Measurements from ENCODE around the gene SPAAR. TPM values are rescaled to one million over a fixed set of nuclear protein-coding genes. Genes with fewer than 3 reads are reported as not detected.

The SPAAR gene
- total RNA-seq, 1 experiment from 2014 or later, result not detected

DNA sequence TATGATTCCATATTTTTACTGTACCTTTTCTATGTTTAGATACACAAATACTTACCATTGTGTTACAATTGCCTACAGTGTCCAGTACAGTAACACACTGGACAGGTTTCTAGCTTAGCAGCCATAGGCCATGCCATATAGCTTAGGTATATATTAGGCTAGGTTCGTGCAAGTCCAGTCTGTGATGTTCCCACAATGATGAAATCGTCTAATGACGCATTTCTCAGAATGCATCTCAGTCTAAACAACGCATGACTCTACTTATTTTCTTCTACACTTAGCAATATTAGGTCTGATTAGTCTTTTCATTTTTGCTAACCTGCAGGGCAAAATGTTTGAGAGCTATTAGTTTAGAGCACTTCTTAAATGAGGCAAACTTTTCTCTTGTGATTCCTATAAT, 26.0 kb downstream of the SPAAR start:
- WGBS (ENCODE audit: extremely low coverage, insufficient read length, low lambda C conversion rate), result no CpG with 5 or more reads among the region's 4 CpGs

More for the DNA sequence above, 26.0 kb downstream of the SPAAR start:
- Histone ChIP-seq H4K8ac (replicated peaks; ENCODE audit: insufficient read length, low read depth, low read length) (no peak overlapping the region), H2AFZ (ENCODE audit: low read length) (no peak overlapping the region), H3T11ph (ENCODE audit: low read length) (no peak overlapping the region), H4K5ac (ENCODE audit: insufficient read length, low read depth, low read length) (no peak overlapping the region), H3K79me1 (ENCODE audit: insufficient read depth, low read depth, low read length, poor library complexity, severe bottlenecking) (no peaks in the 10 kb centered on the region), H3K9me3 (ENCODE audit: control insufficient read depth, low read depth, low read length) (no peaks in the 10 kb centered on the region), H3K14ac (ENCODE audit: insufficient read depth, low read length) (no peak overlapping the region), H3K4me2 (ENCODE audit: insufficient read depth, insufficient read length, low read length) (no peak overlapping the region), H3K4me1 (ENCODE audit: insufficient read depth, low read length) (no peaks in the 10 kb centered on the region), H3K4ac (ENCODE audit: low read depth, low read length) (no peak overlapping the region), H4K91ac (ENCODE audit: insufficient read length, low read depth, low read length) (no peak overlapping the region), H2BK120ac (ENCODE audit: low read depth, low read length, poor library complexity, severe bottlenecking) (no peak overlapping the region), H3K27me3 (ENCODE audit: insufficient read depth, low read length) (no peaks in the 10 kb centered on the region), H3K23ac (ENCODE audit: insufficient read length, low read depth, low read length) (no peak overlapping the region), H4K20me1 (ENCODE audit: control insufficient read depth, insufficient read depth, insufficient read length) (no peaks in the 10 kb centered on the region), H3K27ac (ENCODE audit: insufficient read length, low read depth, low read length) (no peak overlapping the region), H2BK20ac (ENCODE audit: low read depth, low read length, poor library complexity, severe bottlenecking) (no peak overlapping the region), H3K56ac (ENCODE audit: insufficient read length, low read depth, low read length) (no peak overlapping the region), H3K23me2 (ENCODE audit: insufficient read length, low read depth, low read length, poor library complexity, severe bottlenecking) (no peaks in the 10 kb centered on the region), H2BK15ac (ENCODE audit: low read depth, low read length) (no peak overlapping the region), H3K9ac (ENCODE audit: extremely low read depth, insufficient read length, low read length) (no peak overlapping the region), H3K79me2 (ENCODE audit: insufficient read depth, low read length) (no peaks in the 10 kb centered on the region), H2BK12ac (ENCODE audit: insufficient read length, low read depth, low read length) (no peak overlapping the region), H2AK5ac (ENCODE audit: insufficient read length, low read length) (no peak overlapping the region), H2BK5ac (ENCODE audit: insufficient read length, low read length) (no peak overlapping the region), H3K18ac (ENCODE audit: insufficient read length, low read depth, low read length) (no peak overlapping the region)
- 0 out of 5 replicates have a peak, but pooled peaks cover 0 to 3% of the 10 kb centered on the region in 2 experiments for H3K9me3 Mint-ChIP-seq
- no peaks in the 10 kb centered on the region for H3K36me3 Mint-ChIP-seq (ENCODE audit: insufficient read depth in 1 of 3, low read depth in 3 of 3)
- TF ChIP-seq, protein P1, sequence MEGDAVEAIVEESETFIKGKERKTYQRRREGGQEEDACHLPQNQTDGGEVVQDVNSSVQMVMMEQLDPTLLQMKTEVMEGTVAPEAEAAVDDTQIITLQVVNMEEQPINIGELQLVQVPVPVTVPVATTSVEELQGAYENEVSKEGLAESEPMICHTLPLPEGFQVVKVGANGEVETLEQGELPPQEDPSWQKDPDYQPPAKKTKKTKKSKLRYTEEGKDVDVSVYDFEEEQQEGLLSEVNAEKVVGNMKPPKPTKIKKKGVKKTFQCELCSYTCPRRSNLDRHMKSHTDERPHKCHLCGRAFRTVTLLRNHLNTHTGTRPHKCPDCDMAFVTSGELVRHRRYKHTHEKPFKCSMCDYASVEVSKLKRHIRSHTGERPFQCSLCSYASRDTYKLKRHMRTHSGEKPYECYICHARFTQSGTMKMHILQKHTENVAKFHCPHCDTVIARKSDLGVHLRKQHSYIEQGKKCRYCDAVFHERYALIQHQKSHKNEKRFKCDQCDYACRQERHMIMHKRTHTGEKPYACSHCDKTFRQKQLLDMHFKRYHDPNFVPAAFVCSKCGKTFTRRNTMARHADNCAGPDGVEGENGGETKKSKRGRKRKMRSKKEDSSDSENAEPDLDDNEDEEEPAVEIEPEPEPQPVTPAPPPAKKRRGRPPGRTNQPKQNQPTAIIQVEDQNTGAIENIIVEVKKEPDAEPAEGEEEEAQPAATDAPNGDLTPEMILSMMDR (conservative IDR thresholded peaks at IDR 0.05), result no peak
- H3K27me3 Mint-ChIP-seq (ENCODE audit: low read depth), result peaks cover 18% of the 10 kb centered on the region
- no peak overlapping the region for H3K4me3 Mint-ChIP-seq
- no peak for DNase-seq
- no peaks in the 10 kb centered on the region for H3K4me1 Mint-ChIP-seq
- no peak overlapping the region for H3K27ac Mint-ChIP-seq
